ENCODE data around the gene DTD1. TPM values are rescaled to one million over a fixed set of nuclear protein-coding genes. Genes with fewer than 3 reads are reported as not detected.
A peak's percentile ranks its signal among the peaks of the same experiment; 100 is the strongest.

DTD1 gene
- 10 to 100 TPM; 30.9 to 37.5 (median 32.8) TPM for polyA plus RNA-seq (ENCODE audit: insufficient read length in 3 of 3)

- peak; percentile 36 to 66 (median 59) for DNase-seq (ENCODE audit: low read depth in 3 of 3, low spot score in 2 of 3)
These were observed at the start of gene DTD1 for GRCh38 chr20:18587665-18588573. DTD1 (plus strand) TSS chr20:18588054; CDS start chr20:18588073, 19 bp downstream.

GRCh38 chr20:18541741-18542140 lies 46.1 kb upstream of the DTD1 start:
- DNase-seq (ENCODE audit: low read depth in 3 of 3, low spot score in 2 of 3): no peak

- DNase-seq (ENCODE audit: low read depth in 3 of 3, low spot score in 2 of 3): no peak
These were observed 44.6 kb upstream of the DTD1 start for GRCh38 chr20:18543216-18543615.

GRCh38 chr20:18543932-18544331 lies 43.9 kb upstream of the DTD1 start:
- DNase-seq (ENCODE audit: low read depth in 3 of 3, low spot score in 2 of 3): no peak

GRCh38 chr20:18545566-18545965 lies 42.3 kb upstream of the DTD1 start:
- no peak for DNase-seq (ENCODE audit: low read depth in 3 of 3, low spot score in 2 of 3)

- no peak for DNase-seq (ENCODE audit: low read depth in 3 of 3, low spot score in 2 of 3)
These were observed 39.4 kb upstream of the DTD1 start for GRCh38 chr20:18548465-18548864.

- no peak for DNase-seq (ENCODE audit: low read depth in 3 of 3, low spot score in 2 of 3)
These were observed 34.1 kb upstream of the DTD1 start for GRCh38 chr20:18553746-18554145.

GRCh38 chr20:18566892-18567738 lies 20.7 kb upstream of the DTD1 start, which contains the start of gene SMIM26:
SMIM26 (plus strand) TSS chr20:18567432; CDS start chr20:18567479, 47 bp downstream.
- DNase-seq (ENCODE audit: low read depth in 3 of 3, low spot score in 2 of 3): peak; percentile 76 to 88 (median 82)

GRCh38 chr20:18567739-18568091 lies 20.1 kb upstream of the DTD1 start:
- peak in 1 of 3 donors; percentile 45 for DNase-seq (ENCODE audit: low read depth in 3 of 3, low spot score in 2 of 3)

- no peak for DNase-seq (ENCODE audit: low read depth in 3 of 3, low spot score in 2 of 3)
These were observed 16.8 kb upstream of the DTD1 start for GRCh38 chr20:18571009-18571408.

- no peak for DNase-seq (ENCODE audit: low read depth in 3 of 3, low spot score in 2 of 3)
These were observed 16.3 kb upstream of the DTD1 start for GRCh38 chr20:18571578-18571977.

- DNase-seq (ENCODE audit: low read depth in 3 of 3, low spot score in 2 of 3): no peak
These were observed 9.9 kb upstream of the DTD1 start for GRCh38 chr20:18577942-18578341.

GRCh38 chr20:18578581-18578980 lies 9.3 kb upstream of the DTD1 start:
- DNase-seq (ENCODE audit: low read depth in 3 of 3, low spot score in 2 of 3): no peak

- DNase-seq (ENCODE audit: low read depth in 3 of 3, low spot score in 2 of 3): no peak
These were observed 7.8 kb upstream of the DTD1 start for GRCh38 chr20:18580012-18580411.

GRCh38 chr20:18585134-18585533 lies 2.7 kb upstream of the DTD1 start:
- no peak for DNase-seq (ENCODE audit: low read depth in 3 of 3, low spot score in 2 of 3)

GRCh38 chr20:18588574-18588933 lies 700 bp downstream of the DTD1 start:
- no peak for DNase-seq (ENCODE audit: low read depth in 3 of 3, low spot score in 2 of 3)

- no peak for DNase-seq (ENCODE audit: low read depth in 3 of 3, low spot score in 2 of 3)
These were observed 2.3 kb downstream of the DTD1 start for GRCh38 chr20:18589941-18590674.

GRCh38 chr20:18596270-18596669 lies 8.4 kb downstream of the DTD1 start:
- DNase-seq (ENCODE audit: low read depth in 3 of 3, low spot score in 2 of 3): no peak

- DNase-seq (ENCODE audit: low read depth in 3 of 3, low spot score in 2 of 3): no peak
These were observed 21.9 kb downstream of the DTD1 start for GRCh38 chr20:18609741-18610140.

- no peak for DNase-seq (ENCODE audit: low read depth in 3 of 3, low spot score in 2 of 3)
These were observed 23.6 kb downstream of the DTD1 start for GRCh38 chr20:18611492-18611891.

GRCh38 chr20:18613553-18613952 lies 25.7 kb downstream of the DTD1 start:
- no peak for DNase-seq (ENCODE audit: low read depth in 3 of 3, low spot score in 2 of 3)
